CD4-positive, alpha-beta T cell treated with Interleukin-6 at 100 ng/mL for 8 hours (primary cell): ENCODE measurements around the gene KRT6B.

Experiments used
- DNase-seq: peaks from one replicate; pipeline ENCODE4 v3.0.0-alpha.2; 2020; ENCODE audit warnings: mixed read lengths, low spot score

The KRT6B gene

DNA sequence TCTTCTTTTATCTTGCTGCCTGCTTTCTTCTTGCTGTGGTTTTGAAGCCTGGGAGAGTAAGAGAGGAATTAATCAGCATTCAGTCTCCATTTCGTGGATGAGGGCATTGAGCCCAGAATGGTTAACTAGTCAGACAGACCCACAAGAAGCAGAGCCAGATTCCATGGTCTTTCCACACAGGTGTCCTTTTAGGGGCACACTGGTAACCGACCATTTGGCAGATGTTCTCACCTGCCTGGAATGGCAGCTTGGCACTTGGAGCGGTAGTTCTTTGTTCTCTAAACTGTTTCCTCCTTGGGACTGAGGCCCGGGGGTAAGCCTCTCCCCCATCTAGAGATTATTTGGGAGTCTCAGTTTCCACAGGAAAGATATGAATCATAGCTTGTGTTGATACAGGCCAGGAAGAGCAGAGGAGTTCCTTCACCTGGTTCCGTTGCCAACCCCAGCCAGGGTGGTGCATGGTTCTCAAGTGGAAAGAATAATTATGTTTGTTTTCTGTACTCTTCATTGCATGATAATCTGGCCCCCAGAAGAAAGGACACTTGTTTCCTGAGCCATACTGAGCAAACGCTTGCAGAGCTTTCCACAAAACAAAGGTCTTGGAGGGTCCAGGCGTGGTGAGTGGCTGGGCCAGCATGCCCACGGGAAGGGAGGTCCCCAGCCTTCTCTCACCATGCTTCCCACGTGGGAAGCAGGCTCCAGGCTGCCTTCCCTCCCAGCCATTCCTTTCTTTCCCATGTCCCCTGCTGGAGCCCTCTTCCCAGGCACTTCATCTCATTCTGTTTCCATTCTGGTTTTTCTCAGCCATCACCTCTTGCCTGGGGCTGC lies 15.7 kb downstream of the KRT6B start:
- no peak for DNase-seq

- no peak for DNase-seq
Observed at GRCh38 chr12:52435659-52435999, 16.3 kb downstream of the KRT6B start.

- DNase-seq: no peak
Observed at GRCh38 chr12:52434760-52435530, 17.0 kb downstream of the KRT6B start.

DNA sequence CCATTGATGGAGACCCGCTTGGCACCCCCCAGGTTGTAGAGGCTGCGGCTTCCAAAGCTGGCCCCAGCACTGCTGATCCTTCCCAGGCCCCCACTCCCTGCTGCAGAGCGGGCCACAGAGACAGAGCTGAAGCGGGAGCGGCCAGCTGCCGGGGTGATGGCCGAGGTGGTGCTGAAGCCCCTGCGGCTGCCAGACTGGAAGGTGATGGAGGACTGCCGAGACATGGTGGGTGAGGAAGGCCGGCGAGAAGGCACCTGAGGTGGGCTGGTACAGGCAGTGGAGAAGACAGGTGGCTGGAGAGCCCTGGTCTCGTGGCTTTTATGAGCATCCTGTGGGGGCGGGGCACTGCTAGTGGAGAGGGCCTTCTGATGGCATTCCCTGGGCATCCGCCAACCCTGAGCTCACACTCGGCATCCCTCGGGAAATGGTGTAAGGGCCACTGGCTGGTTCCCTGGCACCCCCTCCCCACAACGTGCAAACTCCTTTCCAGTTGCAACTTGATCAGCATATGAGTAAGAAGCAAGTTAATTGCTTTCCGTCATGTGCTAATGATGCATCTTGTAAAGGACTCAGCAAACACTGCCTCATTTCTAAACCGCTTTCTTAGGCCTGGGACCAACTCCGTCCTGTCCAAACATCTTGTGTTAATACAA lies 17.7 kb downstream of the KRT6B start, which contains the start of gene KRT75:
KRT75 (minus strand) TSS at position 291 of the 653 bp plus-strand sequence; CDS start at position 224, 67 bp downstream.
- no peak for DNase-seq

GRCh38 chr12:52433501-52434080 lies 18.4 kb downstream of the KRT6B start:
- no peak for DNase-seq

GRCh38 chr12:52432559-52433207 lies 19.3 kb downstream of the KRT6B start:
- no peak for DNase-seq

- DNase-seq: no peak
Observed at GRCh38 chr12:52428121-52428520, 23.8 kb downstream of the KRT6B start.

DNA sequence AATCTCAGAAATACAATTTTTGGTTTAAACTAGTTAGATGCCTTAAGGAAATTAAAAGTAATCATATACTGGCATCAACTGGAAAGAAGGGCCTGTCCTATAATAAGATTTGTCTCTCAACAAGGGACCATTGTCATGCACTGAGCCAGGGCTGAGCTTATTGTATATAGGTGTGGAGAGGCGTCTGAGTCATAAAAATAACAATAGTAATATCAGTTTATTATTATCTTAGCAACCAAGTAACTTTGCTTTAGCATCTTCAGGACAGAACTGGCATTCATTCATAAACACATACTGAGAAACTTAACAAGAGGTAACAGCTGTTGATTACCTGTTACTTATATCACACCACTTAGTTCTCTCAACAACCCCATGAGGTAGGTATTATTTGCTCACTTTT lies 24.9 kb downstream of the KRT6B start:
- DNase-seq: no peak

- no peak for DNase-seq
Observed at GRCh38 chr12:52426034-52426433, 25.9 kb downstream of the KRT6B start.

GRCh38 chr12:52425466-52425865 lies 26.5 kb downstream of the KRT6B start:
- no peak for DNase-seq

DNA sequence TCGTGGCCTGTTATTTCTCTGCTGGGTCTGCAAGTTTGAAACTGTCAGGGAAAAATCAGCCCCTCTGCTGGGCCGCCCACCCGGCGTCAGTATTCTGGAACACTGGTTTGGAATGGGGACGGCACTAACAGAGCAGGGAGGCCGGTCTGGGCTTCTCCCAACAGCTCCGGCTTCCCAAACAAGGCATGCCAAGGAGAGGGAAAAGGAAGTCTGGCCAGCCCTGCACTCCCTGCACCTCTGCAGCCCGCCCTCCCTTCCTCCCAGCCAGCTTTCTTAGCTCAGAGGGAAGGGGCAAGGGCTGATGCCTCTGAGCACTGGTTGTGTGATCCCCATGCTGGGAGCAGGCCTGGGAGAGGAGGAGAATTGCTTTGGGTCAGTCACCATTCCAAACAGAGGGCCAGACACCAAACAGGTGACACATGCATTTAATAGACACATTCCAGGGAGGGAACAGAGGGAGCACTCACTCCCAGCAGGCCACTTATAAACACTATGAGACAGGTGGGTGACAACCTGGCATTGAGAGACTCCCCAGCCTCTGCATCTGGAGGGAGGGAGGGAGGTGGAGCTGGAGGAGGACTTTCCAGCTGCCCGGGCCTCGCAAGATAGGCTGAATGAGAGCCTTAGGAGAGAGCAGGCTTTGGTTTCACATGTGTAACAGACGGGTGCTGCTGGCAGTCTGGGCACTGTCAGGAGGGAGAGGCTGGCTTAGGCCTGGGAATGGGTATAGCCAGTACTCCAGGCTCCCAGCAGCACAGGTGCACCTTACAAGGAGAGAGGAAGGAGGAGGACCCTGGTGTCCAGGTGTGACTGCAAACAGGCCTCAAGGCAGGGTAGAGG lies 28.1 kb downstream of the KRT6B start:
- DNase-seq: no peak

DNA sequence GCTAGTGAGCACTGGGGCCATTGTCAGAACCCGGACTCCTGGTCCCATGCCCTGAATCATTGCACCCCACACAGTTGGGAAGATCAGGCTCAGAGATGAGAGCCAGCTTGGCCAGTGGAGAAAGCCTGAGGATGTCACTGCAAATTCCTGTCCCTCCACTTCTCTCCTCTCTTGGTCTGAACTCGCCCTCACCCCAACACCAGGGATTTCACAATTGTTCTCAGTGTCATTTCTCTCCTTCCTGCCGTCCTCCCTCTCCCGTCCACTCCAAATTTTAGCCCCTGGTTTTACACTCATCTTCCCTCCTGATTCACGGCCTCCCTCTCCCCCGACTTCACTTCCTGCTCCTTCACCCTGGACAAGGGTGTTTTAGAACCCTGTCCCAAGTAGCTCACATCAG lies 28.9 kb downstream of the KRT6B start:
- no peak for DNase-seq

- DNase-seq: no peak
Observed at GRCh38 chr12:52419656-52420055, 32.3 kb downstream of the KRT6B start.

DNA sequence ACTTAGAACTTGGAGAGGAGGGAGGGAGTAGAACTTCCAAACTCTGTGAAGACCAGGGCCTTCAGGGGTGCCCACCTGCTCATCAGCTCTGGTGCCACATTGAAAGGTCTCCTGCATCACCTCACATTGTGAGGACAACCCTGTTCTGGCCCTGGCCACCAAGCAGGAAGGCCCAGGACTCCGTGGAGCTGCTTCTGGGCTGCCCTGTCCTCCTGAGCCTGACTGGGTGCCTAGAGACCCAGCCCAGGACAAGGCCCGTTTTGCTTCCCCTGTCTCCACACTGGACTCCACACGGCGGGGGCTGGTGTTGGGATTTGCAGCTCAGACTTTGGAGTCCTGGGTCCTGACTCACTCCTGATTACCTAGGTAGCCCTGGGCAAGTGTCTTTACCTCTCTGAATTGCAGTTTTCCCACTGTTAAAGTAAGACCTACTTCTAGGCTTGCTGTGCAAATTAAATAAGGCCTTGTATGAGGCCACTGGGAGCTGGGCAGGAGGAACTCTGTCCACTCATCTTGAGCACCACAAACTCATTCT lies 33.3 kb downstream of the KRT6B start:
- no peak for DNase-seq

DNA sequence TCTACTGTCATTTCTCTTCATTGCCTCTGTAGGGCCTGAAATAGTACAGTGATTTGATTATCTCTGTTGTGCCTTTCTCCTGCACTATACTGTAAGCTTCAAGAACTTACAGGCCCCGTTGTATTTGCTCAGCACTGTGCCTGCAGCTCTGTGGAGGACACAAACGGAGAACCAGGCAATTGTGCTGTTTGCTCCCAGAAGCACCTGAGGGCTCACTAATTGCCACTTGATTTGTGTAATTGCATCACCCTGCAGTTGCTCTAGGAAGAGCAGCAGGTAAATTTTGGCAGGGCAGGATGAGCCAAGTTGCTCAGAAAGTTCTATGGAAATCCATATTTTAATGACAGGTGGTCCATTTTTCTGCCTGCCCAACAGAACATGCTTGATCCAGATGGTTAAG lies 34.2 kb downstream of the KRT6B start:
- no peak for DNase-seq

DNA sequence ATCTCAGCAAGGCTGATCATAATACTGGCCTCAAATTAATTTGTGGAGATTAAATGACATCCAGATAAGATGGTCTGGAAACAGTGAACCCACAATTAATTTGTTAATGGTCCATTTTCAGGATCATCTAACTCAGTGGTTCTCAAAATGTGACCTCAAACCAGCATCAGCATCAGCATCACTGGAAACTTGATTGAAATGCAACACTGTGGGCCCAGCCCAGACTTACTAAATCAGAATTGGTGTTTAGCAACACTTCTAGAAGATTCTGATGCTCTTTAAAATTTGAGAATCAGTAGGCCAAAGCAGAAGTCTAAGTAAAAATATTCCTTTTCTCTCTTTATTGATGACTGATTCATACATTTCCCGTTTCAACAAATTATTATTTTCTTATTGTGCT lies 35.2 kb downstream of the KRT6B start:
- no peak for DNase-seq

DNA sequence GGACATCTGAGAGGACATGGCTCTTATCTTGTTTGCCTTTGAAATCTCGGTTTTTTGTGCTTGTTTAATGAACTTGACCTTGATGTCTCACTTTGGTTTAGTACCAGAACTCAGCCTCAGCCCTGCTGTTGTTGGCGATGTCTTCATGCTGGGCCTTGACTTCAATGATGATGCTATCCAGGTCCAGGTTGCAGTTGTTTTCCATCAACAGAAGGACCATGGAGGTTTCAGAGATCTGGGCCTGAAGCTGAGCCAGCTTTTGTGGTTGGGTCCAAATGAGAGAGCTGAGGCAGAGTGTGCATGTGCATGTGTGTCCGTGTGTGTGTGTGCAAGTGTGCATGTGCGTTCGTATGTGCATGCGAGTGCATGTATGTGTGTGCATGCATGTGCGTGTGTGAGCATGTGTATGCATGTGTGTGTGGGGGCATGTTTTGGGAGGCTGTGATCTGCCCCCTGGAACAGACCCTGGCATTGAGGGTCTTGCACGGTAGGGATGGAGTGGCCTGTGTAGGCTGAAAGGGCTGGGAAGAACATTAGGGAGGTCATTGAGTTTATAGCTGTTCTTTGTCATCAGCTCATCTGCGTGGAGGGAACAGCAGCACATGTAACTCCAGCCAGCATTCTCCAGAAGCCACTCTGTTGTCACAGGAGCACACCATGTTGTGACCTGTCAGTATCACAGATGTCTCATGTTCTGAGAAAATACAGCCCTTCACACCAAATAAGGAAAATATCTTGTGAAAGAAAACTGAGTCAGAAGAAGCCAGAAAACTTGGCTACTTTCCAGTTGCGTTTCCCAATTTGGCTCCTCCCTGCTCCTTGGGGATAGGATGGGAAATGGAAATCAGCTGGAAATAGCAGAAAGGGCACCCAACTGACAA lies 35.8 kb downstream of the KRT6B start:
- no peak for DNase-seq

GRCh38 chr12:52414936-52415335 lies 37.0 kb downstream of the KRT6B start:
- no peak for DNase-seq

DNA sequence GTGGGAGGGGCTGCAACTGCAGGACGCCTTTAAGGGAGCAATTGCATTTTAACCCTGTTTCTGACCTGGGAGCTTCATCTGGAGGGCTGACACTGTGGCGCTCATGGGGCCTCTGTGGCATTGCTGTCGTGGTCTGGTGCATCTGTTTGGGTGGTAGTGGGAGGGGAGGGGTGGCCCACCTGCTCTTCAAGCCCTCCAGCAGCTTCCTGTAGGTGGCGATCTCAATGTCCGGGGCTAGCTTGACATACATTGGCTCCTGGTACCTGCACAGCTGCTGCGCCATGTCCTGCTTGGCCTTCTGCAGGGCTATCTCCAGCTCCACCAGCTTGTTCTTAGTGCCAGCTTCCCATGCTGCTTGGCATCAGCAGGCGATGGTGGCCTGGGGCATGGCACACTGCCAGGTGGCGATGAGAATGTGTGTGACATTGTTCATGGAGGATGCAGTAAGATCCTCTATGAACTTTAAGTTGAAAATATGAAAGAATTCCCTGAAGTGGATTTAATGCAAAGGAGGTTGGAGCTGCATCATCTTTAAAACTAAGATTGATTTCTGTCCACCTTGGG lies 38.1 kb downstream of the KRT6B start:
- DNase-seq: no peak
